Stimulated activated naive B cell treated with anti-CD40 and anti-IgM and Interleukin-4, amounts not matched to agents 10 μg/mL and 1 μg/mL and 100 μg/mL, for 72 hours (primary cell): ENCODE results near the gene ADCY6.

Experiments used
- ATAC-seq, 2 donors: fragments of 150-1000 bp; cut with Tn5 transposase; replicated peaks; 2 replicates each; pipeline ENCODE4 v1.10.0; 2021; ENCODE audit warnings: moderate library complexity in 1 of 2
- DNase-seq: peaks from one replicate; pipeline ENCODE4 v3.0.0; 2021
- H3K27ac Mint-ChIP-seq: one replicate; pipeline ENCODE4 v1.8.0; 2022; ENCODE audit warnings: mild to moderate bottlenecking, mixed read lengths
- H3K27me3 Mint-ChIP-seq, 2 donors: one replicate each; pipeline ENCODE4 v1.8.0; 2022; ENCODE audit warnings: mixed read lengths in 2 of 2
- H3K36me3 Mint-ChIP-seq, 2 donors: one replicate each; pipeline ENCODE4 v1.8.0; 2022; ENCODE audit warnings: mixed read lengths in 2 of 2, mild to moderate bottlenecking in 1 of 2
- H3K4me1 Mint-ChIP-seq, 2 donors: one replicate each; pipeline ENCODE4 v1.8.0; 2022; ENCODE audit warnings: mixed read lengths in 2 of 2, mild to moderate bottlenecking in 1 of 2
- H3K4me3 Mint-ChIP-seq, 2 donors: one replicate each; pipeline ENCODE4 v1.8.0; 2022; ENCODE audit warnings: mild to moderate bottlenecking in 2 of 2, mixed read lengths in 2 of 2, moderate library complexity in 1 of 2
- H3K9me3 Mint-ChIP-seq, 2 donors: one replicate each; pipeline ENCODE4 v1.8.0; 2022; ENCODE audit warnings: mixed read lengths in 2 of 2, mild to moderate bottlenecking in 1 of 2

Gene ADCY6

GRCh38 chr12:48782457-48783395, 6.2 kb downstream of the ADCY6 start:
- Mint-ChIP-seq H3K27ac (no peak overlapping the region), H3K9me3 (no peaks in the 10 kb centered on the region), H3K4me3 (no peak overlapping the region), H3K27me3 (peaks cover 19 to 21% of the 10 kb centered on the region in 2 donors), H3K4me1 (peaks cover 5 to 10% of the 10 kb centered on the region in 2 donors), H3K36me3 (no peaks in the 10 kb centered on the region)
- DNase-seq (no peak), ATAC-seq (no peak)

GRCh38 chr12:48781750-48782456, 7.0 kb downstream of the ADCY6 start:
- no peak overlapping the region for H3K4me3 Mint-ChIP-seq
- H3K9me3 Mint-ChIP-seq: no peaks in the 10 kb centered on the region
- no peaks in the 10 kb centered on the region for H3K36me3 Mint-ChIP-seq
- DNase-seq (no peak), ATAC-seq (no peak)
- H3K27me3 Mint-ChIP-seq: peaks cover 11 to 13% of the 10 kb centered on the region in 2 donors
- H3K27ac Mint-ChIP-seq: no peak overlapping the region
- H3K4me1 Mint-ChIP-seq: peaks cover 5 to 10% of the 10 kb centered on the region in 2 donors

GRCh38 chr12:48780381-48781025, 8.4 kb downstream of the ADCY6 start:
- Mint-ChIP-seq H3K36me3 (no peaks in the 10 kb centered on the region), H3K9me3 (no peaks in the 10 kb centered on the region), H3K27ac (no peak overlapping the region), H3K27me3 (peaks cover 0 to 6% of the 10 kb centered on the region in 2 donors), H3K4me1 (peaks cover 5 to 10% of the 10 kb centered on the region in 2 donors), H3K4me3 (no peak overlapping the region)
- DNase-seq: no peak
- no peak for ATAC-seq

- Mint-ChIP-seq H3K9me3 (no peaks in the 10 kb centered on the region), H3K27ac (peak overlapping the region; percentile 27), H3K27me3 (peaks cover 0 to 2% of the 10 kb centered on the region in 2 donors), H3K4me3 (no peak overlapping the region), H3K36me3 (no peaks in the 10 kb centered on the region), H3K4me1 (peaks cover 5 to 10% of the 10 kb centered on the region in 2 donors)
- DNase-seq (no peak), ATAC-seq (peak; percentile 17 to 20)
Measured at GRCh38 chr12:48779869-48780268, 9.0 kb downstream of the ADCY6 start.

GRCh38 chr12:48777501-48778400, 11.1 kb downstream of the ADCY6 start:
- peaks cover 5 to 10% of the 10 kb centered on the region in 2 donors for H3K4me1 Mint-ChIP-seq
- H3K4me3 Mint-ChIP-seq: no peak overlapping the region
- H3K27ac Mint-ChIP-seq: no peak overlapping the region
- no peaks in the 10 kb centered on the region for H3K36me3 Mint-ChIP-seq
- DNase-seq: no peak
- H3K27me3 Mint-ChIP-seq: no peaks in the 10 kb centered on the region
- ATAC-seq: no peak
- no peaks in the 10 kb centered on the region for H3K9me3 Mint-ChIP-seq

- Mint-ChIP-seq H3K36me3 (no peaks in the 10 kb centered on the region), H3K4me1 (peaks cover 5 to 10% of the 10 kb centered on the region in 2 donors), H3K27me3 (no peaks in the 10 kb centered on the region), H3K27ac (no peak overlapping the region), H3K4me3 (no peak overlapping the region), H3K9me3 (no peaks in the 10 kb centered on the region)
- DNase-seq (no peak), ATAC-seq (no peak)
Measured at GRCh38 chr12:48776956-48777355, 11.9 kb downstream of the ADCY6 start.

GRCh38 chr12:48775991-48776649, 12.8 kb downstream of the ADCY6 start:
- Mint-ChIP-seq H3K9me3 (no peaks in the 10 kb centered on the region), H3K27me3 (no peaks in the 10 kb centered on the region), H3K27ac (no peak overlapping the region), H3K36me3 (no peaks in the 10 kb centered on the region), H3K4me3 (no peak overlapping the region), H3K4me1 (peaks cover 5 to 10% of the 10 kb centered on the region in 2 donors)
- ATAC-seq: no peak
- no peak for DNase-seq

GRCh38 chr12:48775299-48775698, 13.6 kb downstream of the ADCY6 start:
- no peak overlapping the region for H3K27ac Mint-ChIP-seq
- H3K36me3 Mint-ChIP-seq: no peaks in the 10 kb centered on the region
- no peak for ATAC-seq
- no peak for DNase-seq
- H3K9me3 Mint-ChIP-seq: no peaks in the 10 kb centered on the region
- H3K4me1 Mint-ChIP-seq: peaks cover 5 to 10% of the 10 kb centered on the region in 2 donors
- no peaks in the 10 kb centered on the region for H3K27me3 Mint-ChIP-seq
- no peak overlapping the region for H3K4me3 Mint-ChIP-seq

GRCh38 chr12:48774516-48774915, 14.4 kb downstream of the ADCY6 start:
- Mint-ChIP-seq H3K27ac (no peak overlapping the region), H3K4me3 (no peak overlapping the region), H3K4me1 (peaks cover 0 to 2% of the 10 kb centered on the region in 2 donors), H3K36me3 (no peaks in the 10 kb centered on the region), H3K27me3 (no peaks in the 10 kb centered on the region), H3K9me3 (no peaks in the 10 kb centered on the region)
- ATAC-seq (no peak), DNase-seq (no peak)

GRCh38 chr12:48773686-48774085, 15.2 kb downstream of the ADCY6 start:
- H3K4me3 Mint-ChIP-seq: no peak overlapping the region
- DNase-seq (no peak), ATAC-seq (no peak)
- no peaks in the 10 kb centered on the region for H3K9me3 Mint-ChIP-seq
- no peaks in the 10 kb centered on the region for H3K36me3 Mint-ChIP-seq
- H3K27me3 Mint-ChIP-seq: no peaks in the 10 kb centered on the region
- H3K4me1 Mint-ChIP-seq: no peaks in the 10 kb centered on the region
- H3K27ac Mint-ChIP-seq: no peak overlapping the region

GRCh38 chr12:48771588-48772112, 17.2 kb downstream of the ADCY6 start:
- H3K4me1 Mint-ChIP-seq: no peaks in the 10 kb centered on the region
- H3K27ac Mint-ChIP-seq: no peak overlapping the region
- H3K36me3 Mint-ChIP-seq: no peaks in the 10 kb centered on the region
- DNase-seq (no peak), ATAC-seq (no peak)
- H3K9me3 Mint-ChIP-seq: no peaks in the 10 kb centered on the region
- no peaks in the 10 kb centered on the region for H3K27me3 Mint-ChIP-seq
- no peak overlapping the region for H3K4me3 Mint-ChIP-seq

GRCh38 chr12:48770756-48771155, 18.1 kb downstream of the ADCY6 start:
- no peak overlapping the region for H3K27ac Mint-ChIP-seq
- no peak overlapping the region for H3K4me3 Mint-ChIP-seq
- ATAC-seq: no peak
- peaks cover 2 to 7% of the 10 kb centered on the region in 2 donors for H3K4me1 Mint-ChIP-seq
- no peak for DNase-seq
- H3K27me3 Mint-ChIP-seq: no peaks in the 10 kb centered on the region
- no peaks in the 10 kb centered on the region for H3K36me3 Mint-ChIP-seq
- H3K9me3 Mint-ChIP-seq: no peaks in the 10 kb centered on the region

- no peak overlapping the region for H3K27ac Mint-ChIP-seq
- peaks cover 6 to 12% of the 10 kb centered on the region in 2 donors for H3K4me1 Mint-ChIP-seq
- DNase-seq (no peak), ATAC-seq (no peak)
- no peak overlapping the region for H3K4me3 Mint-ChIP-seq
- H3K36me3 Mint-ChIP-seq: no peaks in the 10 kb centered on the region
- H3K9me3 Mint-ChIP-seq: no peaks in the 10 kb centered on the region
- H3K27me3 Mint-ChIP-seq: no peaks in the 10 kb centered on the region
Measured at GRCh38 chr12:48768736-48769135, 20.2 kb downstream of the ADCY6 start.
